OCI-LY7 (cell line): ENCODE results near the gene AGER.

Source experiments
- CTCF ChIP-seq: fragments of 200-600 bp; sonication (generic); conservative IDR thresholded peaks from 2 replicates; pipeline ENCODE4 v1.5.1; 2014; ENCODE audit warnings: mild to moderate bottlenecking, antibody characterized with exemption, low read length, moderate library complexity, mixed read lengths
- EZH2phosphoT487 ChIP-seq: fragments of 200-600 bp; sonication (generic); IDR thresholded peaks from 2 replicates; pipeline ENCODE4 v1.6.1; 2018; ENCODE audit warnings: low read depth, borderline replicate concordance, mild to moderate bottlenecking, mixed run types, antibody characterized with exemption, low read length, moderate library complexity, mixed read lengths

DNA sequence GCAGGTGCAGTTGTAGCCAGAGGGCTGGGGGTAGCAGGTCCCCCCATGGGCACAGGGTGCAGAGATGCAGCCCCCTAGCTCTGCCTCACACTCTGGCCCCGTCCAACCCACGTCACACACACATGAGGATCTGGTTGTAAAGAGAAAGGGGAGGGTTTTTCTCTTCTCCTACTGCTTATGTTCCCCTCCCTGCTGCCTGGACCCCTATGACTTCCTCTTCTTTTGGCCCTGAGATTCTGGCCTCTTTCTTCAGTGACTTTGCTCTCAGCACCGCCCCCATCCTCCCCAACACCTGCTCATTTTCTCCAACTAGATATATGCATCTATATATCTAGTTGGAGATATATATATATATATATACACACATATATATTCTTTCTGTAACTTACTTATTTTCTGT, 30.1 kb upstream of the AGER start:
- TF ChIP-seq CTCF (no peak), EZH2phosphoT487 (no peak)
